Tibial artery (tissue), 4 donors: ENCODE measurements around the gene USP32.

Source experiments
- DNase-seq, 2 donors: peaks; one replicate each; pipeline ENCODE4 v3.0.0-alpha.2; 2019
- H3K27ac ChIP-seq, 2 donors: fragments of 200-600 bp; sonication (generic) in 1 of 2; 1 replicate in 1 of 2; 2 replicates in 1 of 2; pipeline ENCODE4 v1.5.1; 2018 to 2019; ENCODE audit warnings: mild to moderate bottlenecking in 1 of 2
- H3K27me3 ChIP-seq, 2 donors: fragments of 200-600 bp; sonication (generic) in 1 of 2; one replicate each; pipeline versions ENCODE4 v1.5.1 to v1.6.0; 2016 to 2019
- H3K36me3 ChIP-seq, 3 donors: fragments of 200-600 bp; sonication (generic) in 2 of 3; one replicate each; pipeline ENCODE4 v1.5.1; 2016 to 2019; ENCODE audit warnings: mild to moderate bottlenecking in 2 of 3
- H3K4me1 ChIP-seq, 4 donors: fragments of 200-600 bp; sonication (generic) in 2 of 4; 1 replicate in 3 of 4; 2 replicates in 1 of 4; pipeline ENCODE4 v1.5.1; 2016 to 2019
- H3K4me3 ChIP-seq, 2 donors: fragments of 200-600 bp; sonication (generic) in 1 of 2; 1 replicate in 1 of 2; 2 replicates in 1 of 2; pipeline ENCODE4 v1.5.1; 2018 to 2019; ENCODE audit warnings: mild to moderate bottlenecking in 2 of 2
- H3K9me3 ChIP-seq, 3 donors: fragments of 200-600 bp; sonication (generic) in 1 of 3; one replicate each; pipeline ENCODE4 v1.5.1; 2016 to 2019
- CTCF ChIP-seq, 2 experiments: fragments of 200-600 bp in 1 of 2; fragments of 450-650 bp in 1 of 2; IDR thresholded peaks; one replicate each; pipeline ENCODE4 v1.5.1; 2017 to 2019; ENCODE audit warnings: antibody characterized with exemption in 2 of 2, mild to moderate bottlenecking in 1 of 2, moderate library complexity in 1 of 2
- intact Hi-C: fragments of 100-400 bp; cut with DNase I; formaldehyde crosslinking; loops from one replicate; pipeline ENCODE4 v1.15.0; 2023; ENCODE audit warnings: low total_unique reads

The USP32 gene

GRCh38 chr17:60249290-60249826 is 142.6 kb downstream of the USP32 start:
- intact Hi-C loops, result no loop called here
- DNase-seq, result no peak
- no peak overlapping the region for H3K27ac ChIP-seq
- no peaks in the 10 kb centered on the region for H3K27me3 ChIP-seq
- H3K4me1 ChIP-seq, result no peaks in the 10 kb centered on the region
- H3K36me3 ChIP-seq, result peaks cover 13 to 25% (median 15%) of the 10 kb centered on the region in 3 donors
- no peak for TF ChIP-seq CTCF (IDR thresholded peaks at IDR 0.05)
- H3K9me3 ChIP-seq, result no peaks in the 10 kb centered on the region
- no peak overlapping the region for H3K4me3 ChIP-seq

- no peak for TF ChIP-seq CTCF (IDR thresholded peaks at IDR 0.05)
- Histone ChIP-seq H3K4me3 (no peak overlapping the region), H3K9me3 (no peaks in the 10 kb centered on the region), H3K27me3 (no peaks in the 10 kb centered on the region), H3K36me3 (peaks cover 7 to 19% (median 13%) of the 10 kb centered on the region in 3 donors), H3K4me1 (no peaks in the 10 kb centered on the region), H3K27ac (no peak overlapping the region)
- DNase-seq, result no peak
- intact Hi-C loops, result no loop called here
These were observed 143.2 kb downstream of the USP32 start for GRCh38 chr17:60248618-60249289.

GRCh38 chr17:60247836-60248461 is 144.0 kb downstream of the USP32 start:
- intact Hi-C loops, result no loop called here
- no peak for DNase-seq
- TF ChIP-seq CTCF (IDR thresholded peaks at IDR 0.05), result no peak
- H3K27me3 ChIP-seq, result no peaks in the 10 kb centered on the region
- no peaks in the 10 kb centered on the region for H3K9me3 ChIP-seq
- peaks cover 0 to 18% (median 13%) of the 10 kb centered on the region in 3 donors for H3K36me3 ChIP-seq
- no peaks in the 10 kb centered on the region for H3K4me1 ChIP-seq
- H3K4me3 ChIP-seq, result no peak overlapping the region
- H3K27ac ChIP-seq, result no peak overlapping the region

- Histone ChIP-seq H3K4me3 (no peak overlapping the region), H3K27ac (no peak overlapping the region), H3K9me3 (no peaks in the 10 kb centered on the region), H3K27me3 (no peaks in the 10 kb centered on the region), H3K4me1 (no peaks in the 10 kb centered on the region), H3K36me3 (peaks cover 6 to 14% (median 12%) of the 10 kb centered on the region in 3 donors)
- DNase-seq, result no peak
- intact Hi-C loops, result no loop called here
- no peak for TF ChIP-seq CTCF (IDR thresholded peaks at IDR 0.05)
These were observed 147.3 kb downstream of the USP32 start for GRCh38 chr17:60244656-60245055.

- intact Hi-C loops, result no loop called here
- no peak for DNase-seq
These were observed 151.6 kb downstream of the USP32 start for GRCh38 chr17:60240290-60240689.

More at GRCh38 chr17:60240290-60240689, 151.6 kb downstream of the USP32 start:
- Histone ChIP-seq H3K27ac (no peak overlapping the region), H3K9me3 (no peaks in the 10 kb centered on the region), H3K4me1 (no peaks in the 10 kb centered on the region), H3K4me3 (no peak overlapping the region), H3K27me3 (no peaks in the 10 kb centered on the region), H3K36me3 (peaks cover 13 to 16% (median 14%) of the 10 kb centered on the region in 3 donors)
- TF ChIP-seq CTCF (IDR thresholded peaks at IDR 0.05), result no peak
